Measurements from ENCODE around the gene SAMD13.

Gene SAMD13

GRCh38 chr1:84376000-84376910 lies 74.7 kb downstream of the SAMD13 start:
- DNase-seq: no peak

DNA sequence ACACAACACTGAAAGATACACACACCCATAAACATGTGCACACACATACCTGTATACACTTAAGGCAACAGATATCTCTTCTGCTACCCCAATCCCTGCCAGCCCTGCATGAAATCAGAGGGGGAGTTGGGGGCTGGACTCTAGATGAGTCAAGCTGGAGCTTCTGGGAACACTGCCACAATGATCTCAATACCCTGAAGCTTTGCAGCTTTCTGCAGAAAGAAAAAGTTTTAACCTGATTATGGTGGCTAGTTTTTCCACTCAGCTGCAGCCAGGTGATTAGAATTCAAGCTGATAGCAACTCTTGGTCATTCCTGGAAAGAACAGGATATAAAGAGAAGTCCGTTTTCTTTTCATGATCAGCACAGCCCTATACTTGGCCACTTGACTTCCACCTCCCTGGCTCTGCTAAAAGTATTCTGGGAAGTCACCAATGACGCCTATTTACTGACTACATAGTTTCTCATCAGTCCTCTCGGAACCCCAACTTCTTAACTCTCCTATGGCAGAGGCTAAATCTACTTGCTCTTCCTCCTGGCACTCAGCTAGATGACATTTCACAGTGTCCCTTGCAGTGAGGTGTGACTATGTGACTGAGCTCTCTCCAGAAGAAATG lies 76.1 kb downstream of the SAMD13 start:
- no peak for DNase-seq

DNA sequence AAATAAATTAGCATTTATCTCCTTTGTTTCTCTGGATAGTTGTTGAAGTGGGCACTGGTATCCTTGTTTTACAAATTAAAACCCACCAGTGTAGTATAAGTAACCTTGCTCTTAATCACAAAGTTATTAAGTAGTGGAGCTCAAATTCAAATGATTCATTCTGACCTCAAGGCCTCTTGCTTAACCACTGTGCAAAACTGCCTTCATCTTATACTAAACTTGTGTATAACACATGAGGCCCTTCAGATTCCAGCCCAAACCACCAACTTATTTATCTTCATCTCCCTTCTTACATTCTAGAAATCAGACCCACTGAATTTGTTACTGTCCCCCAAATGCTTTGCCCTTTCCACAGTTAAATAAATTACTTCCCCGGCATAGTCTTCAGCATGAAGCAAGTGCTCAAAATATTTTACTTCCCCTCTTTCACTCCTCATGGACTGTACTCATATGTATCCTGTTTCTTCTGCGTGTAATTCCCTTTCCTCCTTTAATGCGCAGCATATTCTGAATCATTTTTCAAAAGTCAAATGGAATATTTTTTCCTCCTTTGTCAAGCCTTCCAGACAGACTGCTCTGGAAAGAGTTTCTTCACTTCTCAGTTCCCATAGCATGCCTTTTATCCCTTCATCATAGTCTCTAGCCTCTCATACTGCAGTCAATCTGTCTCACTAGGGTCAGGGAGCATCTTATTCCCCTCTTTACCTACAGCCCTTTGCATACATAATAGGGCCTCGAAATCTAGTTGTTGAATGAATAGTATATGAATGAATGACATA lies 77.8 kb downstream of the SAMD13 start:
- DNase-seq: no peak

DNA sequence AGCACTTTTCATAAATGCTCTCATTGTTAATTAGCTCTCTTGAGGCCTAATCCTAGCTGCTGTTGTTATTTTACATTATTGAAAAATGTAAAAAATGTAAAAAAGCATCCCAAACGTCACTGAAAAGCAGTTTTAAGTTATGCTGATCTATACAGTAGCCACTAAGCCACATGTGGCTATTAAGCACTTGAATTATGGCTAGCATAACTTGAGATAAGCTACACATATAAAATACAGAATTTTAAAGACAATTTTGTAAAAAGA lies 78.3 kb downstream of the SAMD13 start:
- no peak for DNase-seq

- no peak for DNase-seq
These were observed 80.6 kb downstream of the SAMD13 start for GRCh38 chr1:84382127-84382526.

DNA sequence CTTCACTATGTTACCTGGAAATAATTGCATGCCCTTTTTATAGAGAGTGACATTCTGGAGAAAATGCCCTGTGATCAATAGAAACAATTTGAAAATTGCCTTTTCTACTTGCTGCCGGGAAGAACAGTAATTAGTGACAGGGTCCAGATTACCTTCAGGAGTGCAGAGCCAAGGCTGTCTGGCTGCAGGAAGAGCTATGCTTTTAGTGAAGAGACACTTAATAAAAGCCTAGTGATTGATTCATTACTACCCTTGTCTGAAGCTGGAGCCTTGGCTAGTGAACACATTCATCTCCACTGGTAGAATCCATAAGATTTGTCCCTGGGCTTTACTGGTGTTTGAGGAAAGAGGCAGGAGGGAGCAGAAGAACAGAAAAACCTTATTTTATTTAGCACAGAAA lies 83.8 kb downstream of the SAMD13 start:
- DNase-seq: no peak

DNA sequence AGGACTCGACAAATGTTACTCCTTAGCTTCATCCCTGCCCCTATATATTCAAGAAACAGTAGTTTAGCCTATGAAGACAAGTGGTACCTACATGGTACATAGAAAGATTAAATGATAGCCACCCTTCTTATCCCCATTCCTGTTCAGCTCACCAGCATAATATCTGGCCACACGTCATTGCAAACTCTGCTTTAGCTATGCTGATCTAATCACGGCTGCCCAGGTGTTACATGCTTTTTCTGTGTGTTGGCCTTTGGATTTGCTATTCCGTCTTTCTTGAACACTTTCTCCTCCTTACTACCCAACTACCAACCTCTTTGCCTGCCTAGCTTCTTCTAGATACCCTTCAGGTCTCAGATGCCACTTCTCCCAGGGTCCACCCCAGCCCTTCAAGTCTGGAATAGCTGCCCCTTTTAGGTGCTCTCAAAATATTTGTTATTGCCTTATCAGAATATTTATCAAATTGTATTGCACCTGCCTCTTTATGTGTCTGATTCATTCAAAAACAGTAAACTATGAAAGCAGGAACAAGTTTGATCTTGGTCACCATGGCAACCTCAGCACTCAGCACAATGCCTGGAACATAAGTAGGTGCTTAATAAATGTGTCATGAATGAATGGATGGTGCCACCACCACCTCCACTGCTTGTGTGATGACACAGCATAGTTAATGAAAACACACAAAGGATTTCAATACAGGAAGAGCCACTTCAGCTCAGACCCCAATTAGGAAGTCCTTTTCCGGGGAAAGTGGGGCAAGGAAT lies 85.4 kb downstream of the SAMD13 start:
- DNase-seq: no peak

GRCh38 chr1:84387480-84388163 lies 86.1 kb downstream of the SAMD13 start:
- no peak for DNase-seq

DNA sequence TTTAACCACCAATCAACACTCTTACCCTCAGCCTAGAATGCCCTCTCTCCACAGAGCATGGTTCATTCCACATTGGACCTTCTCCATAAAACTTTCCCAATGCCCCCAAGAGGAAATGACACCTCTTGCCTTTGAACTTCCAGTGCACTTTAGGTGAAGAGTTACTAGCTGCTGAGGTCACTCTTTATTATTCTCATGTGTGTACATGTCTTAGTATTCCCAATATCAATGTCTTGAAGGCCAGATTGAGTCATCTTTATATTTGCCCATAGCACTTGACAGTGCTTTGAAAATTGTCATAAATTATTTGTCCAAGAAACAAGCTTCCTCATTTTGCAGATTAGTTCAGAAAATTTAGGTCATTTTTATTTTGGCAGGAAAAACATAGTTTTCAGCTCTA lies 88.7 kb downstream of the SAMD13 start:
- no peak for DNase-seq

GRCh38 chr1:84398175-84399155 lies 97.0 kb downstream of the SAMD13 start, which contains the start of gene DNASE2B:
Gene DNASE2B, plus strand, starts transcription at chr1:84398484. Its CDS starts 81 bp downstream, at chr1:84398565.
- DNase-seq: no peak
